GM13977 (cell line): ENCODE measurements around the gene KRT85.

ENCODE experiments used
- DNase-seq: peaks from one replicate; pipeline ENCODE4 v3.0.0; 2012; ENCODE audit warnings: low spot score
- CTCF ChIP-seq: IDR thresholded peaks from 2 replicates; pipeline ENCODE4 v1.5.1; 2012; ENCODE audit warnings: mild to moderate bottlenecking, control low read depth; ENCODE audit not compliant: insufficient read depth; ENCODE audit errors: extremely low read depth, missing control alignments
- in situ Hi-C: fragments of 300-500 bp; cut with MboI; formaldehyde crosslinking; loops from one replicate; pipeline ENCODE4 v1.12.0; 2022; ENCODE audit warnings: low sequenced_read_pairs, low pct_unique_long_range_greater_than_20kb, mixed read lengths, inconsistent platforms; ENCODE audit not compliant: unreplicated experiment

The KRT85 gene

GRCh38 chr12:52370926-52371608 lies 3.8 kb upstream of the KRT85 start:
- in situ Hi-C loops, result no loop called here
- no peak for DNase-seq
- no peak for TF ChIP-seq CTCF

- no peak for TF ChIP-seq CTCF
- no peak for DNase-seq
- in situ Hi-C loops, result no loop called here
These were observed 2.5 kb upstream of the KRT85 start for GRCh38 chr12:52369809-52370208.

- DNase-seq, result no peak
- in situ Hi-C loops, result no loop called here
- no peak for TF ChIP-seq CTCF
These were observed 1.9 kb upstream of the KRT85 start for GRCh38 chr12:52369211-52369610.

- DNase-seq, result no peak
- TF ChIP-seq CTCF, result no peak
- in situ Hi-C loops, result no loop called here
These were observed 1.2 kb upstream of the KRT85 start for GRCh38 chr12:52368508-52368907.

- DNase-seq, result no peak
- TF ChIP-seq CTCF, result no peak
- in situ Hi-C loops, result no loop called here
These were observed 595 bp upstream of the KRT85 start for GRCh38 chr12:52367876-52368275.

GRCh38 chr12:52364901-52365489 lies 2.3 kb downstream of the KRT85 start:
- in situ Hi-C loops, result no loop called here
- DNase-seq, result no peak
- TF ChIP-seq CTCF, result no peak
